K562 (cell line): Measurements from ENCODE around the gene MTA1. TPM values are rescaled to one million over a fixed set of nuclear protein-coding genes. Genes with fewer than 3 reads are reported as not detected.

Experiments used
- ATAC-seq: fragments of 200-7000 bp; cut with Tn5 transposase; 3 replicates; pipeline ENCODE4 v1.9.1; 2020; ENCODE audit warnings: moderate library complexity
- BruUV-seq: library from RNA; stranded (reverse); fragments of 400-500 nt; replicated peaks from 2 replicates; lab custom pipeline; 2021; lab: Mats Ljungman, UMichigan
- CTCF ChIA-PET: fragments of 300-600 bp; formaldehyde crosslinking; extraction: SDS; loops from one replicate; lab custom pipeline; 2021; ENCODE audit warnings: low intra/inter-chr PET ratio; lab: Yijun Ruan, JAX
- POLR2A ChIA-PET: fragments of 300-600, 350-650 bp; sonication (Branson Sonifier 250); formaldehyde crosslinking; extraction: SDS; loops from one replicate; lab custom pipeline; 2021; ENCODE audit warnings: antibody characterized with exemption, inconsistent platforms; lab: Yijun Ruan, JAX
- DNase-seq, 4 experiments: peaks; one replicate each; pipeline versions ENCODE4 v3.0.0 to v3.0.0-alpha.2; 2011 to 2018; ENCODE audit warnings: low spot score in 3 of 4, mixed read lengths in 3 of 4; ENCODE audit errors: extremely low read depth in 1 of 4
- FAIRE-seq: peaks from 2 replicates; lab custom pipeline; 2011; peaks lifted over from hg19 to GRCh38; lab: Jason Lieb, UNC
- H2AFZ ChIP-seq: 2 replicates; pipeline ENCODE4 v1.6.0; 2011; ENCODE audit warnings: low read depth, low read length, control low read depth, inconsistent platforms
- H3K27ac ChIP-seq: fragments of 200-600 bp; 3 replicates; pipeline ENCODE4 v1.8.0; 2011; ENCODE audit warnings: low read depth, mild to moderate bottlenecking, control low read depth, inconsistent platforms, low read length, moderate library complexity, mixed read lengths; ENCODE audit errors: extremely low read depth
- H3K27me3 ChIP-seq, 2 experiments: fragments of 300-600 bp in 1 of 2; 2 replicates in 1 of 2; 3 replicates in 1 of 2; pipeline versions ENCODE4 v1.6.0 to v1.8.0; 2011; ENCODE audit warnings: inconsistent platforms in 2 of 2, low read length in 2 of 2, mild to moderate bottlenecking in 1 of 2, mixed read lengths in 1 of 2, moderate library complexity in 1 of 2; ENCODE audit not compliant: control insufficient read depth in 2 of 2, insufficient read depth in 2 of 2
- H3K36me3 ChIP-seq: fragments of 300-600 bp; 3 replicates; pipeline ENCODE4 v1.8.0; 2011; ENCODE audit warnings: mild to moderate bottlenecking, low read length, inconsistent platforms; ENCODE audit not compliant: control insufficient read depth, insufficient read depth
- H3K4me1 ChIP-seq, 2 experiments: fragments of 200-600 bp in 1 of 2; replicated peaks in 1 of 2; 2 replicates in 1 of 2; 3 replicates in 1 of 2; pipeline versions ENCODE4 v1.5.1 to v1.8.0; 2011; ENCODE audit warnings: inconsistent platforms in 2 of 2, low read length in 2 of 2, mild to moderate bottlenecking in 1 of 2, mixed read lengths in 1 of 2, moderate library complexity in 1 of 2; ENCODE audit not compliant: control insufficient read depth in 2 of 2, insufficient read depth in 2 of 2
- H3K4me2 ChIP-seq: 2 replicates; pipeline ENCODE4 v1.6.1; 2011; ENCODE audit warnings: low read length, control low read depth, inconsistent platforms, mixed read lengths; ENCODE audit not compliant: insufficient read depth
- H3K4me3 ChIP-seq: fragments of 200-600 bp; sonication (generic), shearing (Covaris generic); 2 replicates; pipeline ENCODE4 v1.5.1; 2016; ENCODE audit warnings: control low read depth, inconsistent platforms
- H3K79me2 ChIP-seq: fragments of 200-600 bp; 3 replicates; pipeline ENCODE4 v1.8.0; 2011; ENCODE audit warnings: low read length, inconsistent platforms; ENCODE audit not compliant: control insufficient read depth, insufficient read depth
- H3K9ac ChIP-seq, 2 experiments: 2 replicates each; pipeline versions ENCODE4 v1.6.0 to v1.6.1; 2011; ENCODE audit warnings: low read depth in 2 of 2, low read length in 2 of 2, control low read depth in 1 of 2, inconsistent platforms in 1 of 2, mild to moderate bottlenecking in 1 of 2, mixed read lengths in 1 of 2; ENCODE audit not compliant: insufficient read depth in 1 of 2
- H3K9me1 ChIP-seq: one replicate; pipeline ENCODE4 v1.6.0; 2011; ENCODE audit warnings: inconsistent platforms, mild to moderate bottlenecking, low read length, moderate library complexity; ENCODE audit not compliant: control insufficient read depth, insufficient read depth
- H3K9me3 ChIP-seq: replicated peaks from 2 replicates; pipeline ENCODE4 v1.5.1; 2011; ENCODE audit warnings: low read depth, low read length, inconsistent platforms; ENCODE audit not compliant: control insufficient read depth, insufficient read depth
- H4K20me1 ChIP-seq: replicated peaks from 2 replicates; pipeline ENCODE4 v1.6.1; 2011; ENCODE audit warnings: low read length, inconsistent platforms, mixed read lengths; ENCODE audit not compliant: control insufficient read depth, insufficient read depth
- EWSR1 ChIP-seq: fragments of 450-650 bp; IDR thresholded peaks from 2 replicates; pipeline ENCODE4 v1.6.1; 2018; ENCODE audit warnings: borderline replicate concordance, mild to moderate bottlenecking, low read depth, moderate library complexity; ENCODE audit not compliant: partially characterized antibody
- NRF1 ChIP-seq, 2 experiments: fragments of 450-650 bp; IDR thresholded peaks in 1 of 2; conservative IDR thresholded peaks in 1 of 2; 2 replicates each; pipeline ENCODE4 v1.6.1; 2014; ENCODE audit warnings: mild to moderate bottlenecking in 2 of 2
- POLR2G ChIP-seq: fragments of 200-400 bp; formaldehyde crosslinking; IDR thresholded peaks from 2 replicates; pipeline ENCODE4 v1.6.1; 2017; ENCODE audit warnings: low read depth, mild to moderate bottlenecking, antibody characterized with exemption, low read length, moderate library complexity
- RNF219 ChIP-seq: fragments of 250-450 bp; sonication (Bioruptor Pico); IDR thresholded peaks from 2 replicates; pipeline ENCODE4 v1.5.0; 2022; ENCODE audit warnings: mild to moderate bottlenecking
- ZNF23 ChIP-seq: fragments of 250-450 bp; sonication (Bioruptor Pico); IDR thresholded peaks from 2 replicates; pipeline ENCODE4 v1.4.0; 2020; ENCODE audit warnings: mild to moderate bottlenecking
- WGBS: fragments of 100-300 bp; shearing (Covaris generic); methylation state at CpG from one replicate; pipeline ENCODE4 v1.1.6; 2016; ENCODE audit warnings: low coverage, mixed read lengths; ENCODE audit not compliant: insufficient coverage; ENCODE audit errors: missing lambda C conversion rate; 5-methylcytosine and 5-hydroxymethylcytosine counted together
- in situ Hi-C: fragments of 300-500 bp; cut with MboI; formaldehyde crosslinking; loops from 4 replicates; pipeline ENCODE4 v1.15.0; 2018; ENCODE audit warnings: inconsistent platforms, mixed read lengths
- intact Hi-C: fragments of 100-400 bp; cut with micrococcal nuclease; formaldehyde crosslinking; loops from 2 replicates; pipeline ENCODE4 v1.14.2; 2022
- polyA plus RNA-seq, 8 experiments: library from polyadenylated mRNA; depleted of rRNA in 4 of 8; stranded (reverse) in 5 of 8; unstranded in 3 of 8; fragments of >200 nt; fragmentation: Nextera tagmentation in 2 of 8; fragmentation: Illumina TruSeq in 1 of 8; extraction: Ambion mirVana in 2 of 8; extraction: Trizol in 1 of 8; gene quantifications; 2 replicates each; pipeline versions ENCODE4 v1.2.1 to v1.2.3, GENCODE V29; 2011 to 2014; ENCODE audit warnings: inconsistent platforms in 1 of 8, missing spikeins in 1 of 8
- total RNA-seq, 7 experiments: library from RNA; depleted of rRNA in 6 of 7; stranded (reverse); fragments of >200 nt in 6 of 7; fragmentation: Illumina TruSeq in 2 of 7; extraction: Trizol in 2 of 7; gene quantifications; 2 replicates each; pipeline versions ENCODE4 v1.2.1 to v1.2.3, GENCODE V29; 2011 to 2021; ENCODE audit warnings: low replicate concordance in 1 of 7

MTA1 gene
- total and polyA plus RNA-seq, 9 of the 15 experiments (the other 6 are each of a cell fraction or from before 2014, with no cell fraction given): 0.13 to 118 (median 32.3) TPM

- TF ChIP-seq ZNF23 (CRISPR knock-in tag) (no peak), NRF1 (conservative IDR thresholded peaks at IDR 0.05 in 1 of 2, IDR thresholded peaks at IDR 0.05 in 1 of 2) (no peak), EWSR1 (no peak)
Measured at GRCh38 chr14:105391541-105391940, 28.1 kb upstream of the MTA1 start (continued).

GRCh38 chr14:105392131-105393090, 27.2 kb upstream of the MTA1 start:
- in situ Hi-C loops (no loop called here), intact Hi-C loops (no loop called here)
- H3K79me2 ChIP-seq: no peaks in the 10 kb centered on the region
- H2AFZ ChIP-seq: no peak overlapping the region
- ChIA-PET CTCF (no interaction called here), POLR2A (no interaction called here)
- FAIRE-seq (no peak), DNase-seq (no peak), ATAC-seq (no peak)
- H3K4me1 ChIP-seq: peaks cover 0 to 71% of the 10 kb centered on the region in 2 experiments; a peak in 4 of 5 replicates
- no peak overlapping the region for H3K4me3 ChIP-seq
- no peaks in the 10 kb centered on the region for H3K9me3 ChIP-seq
- TF ChIP-seq RNF219 (no peak), POLR2G (0 out of 2 replicates have a peak, but pooled peaks have one; percentile 31)
- WGBS: 56% methylated on average over 18 of the region's 40 CpGs
- no peak overlapping the region for H3K4me2 ChIP-seq
- H3K27ac ChIP-seq: no peak overlapping the region
- H3K27me3 ChIP-seq: no peaks in the 10 kb centered on the region
- no peaks in the 10 kb centered on the region for H3K9me1 ChIP-seq
- no TSS peak for BruUV-seq
- no peaks in the 10 kb centered on the region for H4K20me1 ChIP-seq
- no peak overlapping the region; a peak in 1 of 4 replicates for H3K9ac ChIP-seq
- H3K36me3 ChIP-seq: no peaks in the 10 kb centered on the region
